ENCODE results near the gene LGALS9. TPM values are rescaled to one million over a fixed set of nuclear protein-coding genes. Genes with fewer than 3 reads are reported as not detected.
A peak's percentile ranks its signal among the peaks of the same experiment; 100 is the strongest.
"Not testable (repeated sequence)": the region's sequence is repeated elsewhere in the genome, so short reads cannot be mapped to it uniquely, and the experiment has no call there.

Gene LGALS9
- total RNA-seq, 1 donor from 2014 or later, result 185 TPM

- Histone ChIP-seq H3K4me1 (no peaks in the 10 kb centered on the region), H3K4me3 (no peak overlapping the region), H3K9me3 (no peaks in the 10 kb centered on the region), H3K27ac (no peak overlapping the region), H3K36me3 (no peaks in the 10 kb centered on the region), H3K27me3 (no peaks in the 10 kb centered on the region)
- TF ChIP-seq, protein P1, sequence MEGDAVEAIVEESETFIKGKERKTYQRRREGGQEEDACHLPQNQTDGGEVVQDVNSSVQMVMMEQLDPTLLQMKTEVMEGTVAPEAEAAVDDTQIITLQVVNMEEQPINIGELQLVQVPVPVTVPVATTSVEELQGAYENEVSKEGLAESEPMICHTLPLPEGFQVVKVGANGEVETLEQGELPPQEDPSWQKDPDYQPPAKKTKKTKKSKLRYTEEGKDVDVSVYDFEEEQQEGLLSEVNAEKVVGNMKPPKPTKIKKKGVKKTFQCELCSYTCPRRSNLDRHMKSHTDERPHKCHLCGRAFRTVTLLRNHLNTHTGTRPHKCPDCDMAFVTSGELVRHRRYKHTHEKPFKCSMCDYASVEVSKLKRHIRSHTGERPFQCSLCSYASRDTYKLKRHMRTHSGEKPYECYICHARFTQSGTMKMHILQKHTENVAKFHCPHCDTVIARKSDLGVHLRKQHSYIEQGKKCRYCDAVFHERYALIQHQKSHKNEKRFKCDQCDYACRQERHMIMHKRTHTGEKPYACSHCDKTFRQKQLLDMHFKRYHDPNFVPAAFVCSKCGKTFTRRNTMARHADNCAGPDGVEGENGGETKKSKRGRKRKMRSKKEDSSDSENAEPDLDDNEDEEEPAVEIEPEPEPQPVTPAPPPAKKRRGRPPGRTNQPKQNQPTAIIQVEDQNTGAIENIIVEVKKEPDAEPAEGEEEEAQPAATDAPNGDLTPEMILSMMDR (IDR thresholded peaks at IDR 0.05), result no peak
- intact Hi-C loops (cut with DNase I), result no loop called here
- peak; percentile 48 for DNase-seq
- no peak for ATAC-seq
These were observed 29.4 kb downstream of the LGALS9 start for GRCh38 chr17:27660436-27660835.

GRCh38 chr17:27663936-27664605 lies 33.1 kb downstream of the LGALS9 start:
- Histone ChIP-seq H3K4me1 (no peaks in the 10 kb centered on the region), H3K36me3 (no peaks in the 10 kb centered on the region), H3K27ac (no peak overlapping the region), H3K27me3 (no peaks in the 10 kb centered on the region), H3K4me3 (no peak overlapping the region), H3K9me3 (no peaks in the 10 kb centered on the region)
- DNase-seq, result peak; percentile 39
- ATAC-seq, result no peak
- intact Hi-C loops (cut with DNase I), result no loop called here
- TF ChIP-seq, protein P1 (IDR thresholded peaks at IDR 0.05), result no peak

DNA sequence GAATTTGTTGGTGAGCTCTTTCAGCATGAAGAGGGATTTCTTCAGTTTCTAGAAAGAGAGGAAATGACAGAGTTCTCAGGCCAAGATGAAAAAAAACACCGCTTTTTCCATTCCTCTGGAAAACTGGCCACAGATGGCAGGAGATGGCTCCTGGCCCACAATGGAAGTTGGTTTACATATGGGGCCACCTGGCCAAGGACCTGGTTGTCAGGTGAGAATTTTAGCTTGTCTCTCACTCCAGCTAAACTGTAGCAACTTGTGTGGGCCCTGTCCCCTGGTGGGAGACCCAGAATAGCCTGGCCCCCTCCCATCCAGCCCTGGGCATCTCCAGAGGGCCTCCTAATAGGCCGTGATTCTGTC lies 33.6 kb downstream of the LGALS9 start:
- Histone ChIP-seq H3K4me3 (no peak overlapping the region), H3K4me1 (no peaks in the 10 kb centered on the region), H3K36me3 (no peaks in the 10 kb centered on the region), H3K27me3 (no peaks in the 10 kb centered on the region), H3K27ac (no peak overlapping the region), H3K9me3 (no peaks in the 10 kb centered on the region)
- ATAC-seq, result no peak
- intact Hi-C loops (cut with DNase I), result no loop called here
- no peak for DNase-seq
- TF ChIP-seq, protein P1 (IDR thresholded peaks at IDR 0.05), result no peak

DNA sequence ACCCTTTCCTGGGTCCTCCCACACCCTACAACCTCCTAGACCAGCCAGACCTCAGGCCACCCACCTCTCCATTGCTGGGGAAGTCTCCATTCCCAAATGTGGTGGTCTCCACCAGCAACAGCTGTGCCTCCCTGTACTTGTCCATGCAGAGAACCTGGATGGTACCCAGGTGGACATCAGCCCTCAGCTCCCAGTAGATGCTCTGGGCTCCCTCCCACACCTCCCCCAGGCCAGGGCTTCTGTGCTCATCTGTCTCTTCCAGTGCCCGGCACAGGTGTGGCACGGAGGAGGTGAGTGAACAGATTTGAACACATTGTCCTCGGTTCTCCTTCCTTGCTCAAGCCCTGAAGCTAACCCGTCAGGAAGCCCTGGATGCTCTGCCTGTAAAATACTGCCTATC lies 34.6 kb downstream of the LGALS9 start:
- no peaks in the 10 kb centered on the region for H3K36me3 ChIP-seq
- H3K9me3 ChIP-seq, result no peaks in the 10 kb centered on the region
- no peak overlapping the region for H3K27ac ChIP-seq
- peak; percentile 29 for DNase-seq
- no peaks in the 10 kb centered on the region for H3K27me3 ChIP-seq
- intact Hi-C loops (cut with DNase I), result no loop called here
- ATAC-seq, result no peak
- TF ChIP-seq, protein P1 (IDR thresholded peaks at IDR 0.05), result no peak
- H3K4me3 ChIP-seq, result no peak overlapping the region
- no peaks in the 10 kb centered on the region for H3K4me1 ChIP-seq

DNA sequence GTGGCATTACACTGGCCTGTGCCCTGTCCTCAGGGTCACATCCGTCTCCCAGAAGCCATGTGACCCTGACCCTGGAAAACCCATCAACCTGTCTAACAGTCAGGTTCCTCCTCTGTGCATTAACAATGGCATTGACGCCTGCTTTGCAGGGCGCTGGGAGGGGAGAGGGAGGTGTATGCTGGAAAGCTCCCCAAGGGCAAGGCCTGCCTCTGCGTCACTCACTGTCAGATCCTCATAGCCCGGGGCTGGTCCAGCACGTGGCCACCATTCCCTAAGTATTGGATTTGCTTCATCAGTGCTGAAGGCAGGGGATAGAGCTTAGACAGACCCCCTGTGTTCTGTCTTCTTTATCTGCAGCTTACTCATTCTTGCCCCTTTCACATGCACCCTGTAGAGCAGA lies 35.3 kb downstream of the LGALS9 start:
- H3K9me3 ChIP-seq; H3K4me1 ChIP-seq; H3K27me3 ChIP-seq; H3K36me3 ChIP-seq; ATAC-seq; intact Hi-C loops (cut with DNase I); H3K4me3 ChIP-seq; H3K27ac ChIP-seq: not testable (repeated sequence)
- peak; percentile 20 for DNase-seq

- ATAC-seq (no peak), DNase-seq (peak; percentile 49)
- no peaks in the 10 kb centered on the region for H3K36me3 ChIP-seq
- no peaks in the 10 kb centered on the region for H3K9me3 ChIP-seq
- H3K4me3 ChIP-seq, result no peak overlapping the region
- H3K4me1 ChIP-seq, result no peaks in the 10 kb centered on the region
- no peaks in the 10 kb centered on the region for H3K27me3 ChIP-seq
- no peak overlapping the region for H3K27ac ChIP-seq
- TF ChIP-seq, protein P1 (IDR thresholded peaks at IDR 0.05), result no peak
- intact Hi-C loops (cut with DNase I), result no loop called here
These were observed 36.0 kb downstream of the LGALS9 start for GRCh38 chr17:27666831-27667560.
